Effector memory CD8-positive, alpha-beta T cell (primary cell): ENCODE results near the gene MT4.

Experiments
- ATAC-seq: fragments of 150-1000 bp; cut with Tn5 transposase; replicated peaks from 2 replicates; pipeline ENCODE4 v1.10.0; 2021; ENCODE audit warnings: mild to moderate bottlenecking, moderate library complexity
- DNase-seq, 3 experiments: peaks; one replicate each; pipeline ENCODE4 v3.0.0; 2021
- H3K27ac Mint-ChIP-seq, 2 donors: one replicate each; pipeline ENCODE4 v1.8.0; 2022; ENCODE audit warnings: mild to moderate bottlenecking in 2 of 2, mixed read lengths in 2 of 2, moderate library complexity in 2 of 2
- H3K27me3 Mint-ChIP-seq, 2 donors: one replicate each; pipeline ENCODE4 v1.8.0; 2022; ENCODE audit warnings: mixed read lengths in 2 of 2
- H3K36me3 Mint-ChIP-seq: one replicate; pipeline ENCODE4 v1.8.0; 2022; ENCODE audit warnings: mild to moderate bottlenecking, moderate library complexity, mixed read lengths; ENCODE audit not compliant: insufficient read depth
- H3K4me1 Mint-ChIP-seq, 2 donors: one replicate each; pipeline ENCODE4 v1.8.0; 2022; ENCODE audit warnings: low read depth in 2 of 2, mixed read lengths in 2 of 2
- H3K4me3 Mint-ChIP-seq, 2 donors: one replicate each; pipeline ENCODE4 v1.8.0; 2022; ENCODE audit warnings: mild to moderate bottlenecking in 2 of 2, mixed read lengths in 2 of 2, moderate library complexity in 2 of 2
- H3K9me3 Mint-ChIP-seq, 2 donors: one replicate each; pipeline ENCODE4 v1.8.0; 2022; ENCODE audit warnings: mixed read lengths in 2 of 2

MT4 gene

DNA sequence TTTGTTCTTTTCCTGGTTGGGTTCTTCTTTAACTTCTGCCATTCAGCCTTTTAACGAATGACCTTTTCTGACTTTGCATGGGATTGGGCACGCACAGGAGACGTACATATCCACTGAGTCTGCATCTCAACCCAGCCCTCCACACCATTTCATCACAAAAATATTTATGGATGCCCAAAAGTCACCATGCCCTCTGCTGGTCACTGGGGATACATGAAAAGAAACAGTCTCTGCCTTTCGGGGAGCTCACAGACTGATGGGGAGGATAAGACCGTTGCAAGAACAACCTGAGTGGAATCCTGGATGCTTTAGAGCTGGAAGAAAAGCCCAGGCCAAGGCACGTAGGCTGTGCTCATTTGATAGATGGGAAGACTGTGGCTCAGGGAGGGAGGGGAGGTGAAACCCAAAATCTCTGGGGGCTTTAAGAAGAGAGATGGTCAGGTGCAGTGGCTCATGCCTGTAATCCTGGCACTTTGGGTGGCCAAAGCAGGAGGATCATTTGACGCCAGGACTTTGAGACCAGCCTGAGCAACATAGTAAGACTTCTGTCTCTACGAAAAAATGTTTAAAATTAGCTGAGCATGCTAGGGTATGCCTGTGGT, 35.6 kb downstream of the MT4 start:
- Mint-ChIP-seq H3K36me3 (no peaks in the 10 kb centered on the region), H3K27ac (peak overlapping the region in 1 of 2 donors; percentile 39), H3K4me3 (no peak overlapping the region), H3K9me3 (no peaks in the 10 kb centered on the region), H3K27me3 (peaks cover 13 to 17% of the 10 kb centered on the region in 2 donors), H3K4me1 (peaks cover 3 to 6% of the 10 kb centered on the region in 2 donors)
- DNase-seq = peak in 2 of 3 experiments; percentile 36 to 52
- ATAC-seq = peak; percentile 78

DNA sequence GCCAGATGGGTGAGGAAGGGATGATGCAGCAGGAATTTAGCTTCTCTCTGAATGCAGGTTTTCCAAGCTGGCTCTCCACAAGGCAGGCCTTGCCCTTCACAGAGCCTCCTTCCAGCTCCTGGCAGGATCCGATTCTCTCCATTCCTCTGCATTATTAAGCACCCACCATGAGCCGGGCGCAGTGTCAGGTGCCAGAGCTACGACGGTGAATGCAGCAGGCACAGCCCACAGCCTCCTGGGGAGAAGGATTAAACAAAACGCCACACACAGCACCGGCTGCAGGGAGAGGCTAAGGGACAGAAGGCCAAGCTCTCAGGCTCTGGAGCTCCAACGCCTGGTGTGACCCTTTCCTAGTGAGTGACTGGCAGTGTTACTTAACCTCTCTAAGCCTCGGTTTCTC, 36.5 kb downstream of the MT4 start:
- Mint-ChIP-seq H3K4me1 (peaks cover 3 to 6% of the 10 kb centered on the region in 2 donors), H3K9me3 (no peaks in the 10 kb centered on the region), H3K27ac (no peak overlapping the region), H3K36me3 (no peaks in the 10 kb centered on the region), H3K4me3 (no peak overlapping the region), H3K27me3 (peaks cover 13 to 17% of the 10 kb centered on the region in 2 donors)
- ATAC-seq (no peak), DNase-seq (no peak)

DNA sequence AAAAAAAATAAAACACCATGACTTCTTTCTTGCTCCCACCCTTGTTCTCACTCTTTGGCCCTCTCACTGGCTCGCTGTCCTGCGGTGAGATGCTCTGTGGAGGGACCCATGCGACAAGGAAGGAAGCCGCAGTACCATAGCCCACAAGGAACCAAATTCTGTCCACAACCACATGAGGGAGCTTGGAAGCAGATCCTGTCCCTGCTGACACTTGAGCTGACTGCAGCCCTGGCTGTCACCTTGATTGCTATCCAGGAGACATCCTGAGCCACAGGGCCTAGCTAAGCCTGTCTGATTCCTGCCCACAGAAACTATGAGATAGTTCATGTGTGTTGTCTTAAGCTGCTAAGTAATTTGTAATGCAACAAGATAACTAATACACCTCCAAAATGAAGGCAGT, 38.7 kb downstream of the MT4 start:
- no peaks in the 10 kb centered on the region for H3K36me3 Mint-ChIP-seq
- DNase-seq = no peak

DNA sequence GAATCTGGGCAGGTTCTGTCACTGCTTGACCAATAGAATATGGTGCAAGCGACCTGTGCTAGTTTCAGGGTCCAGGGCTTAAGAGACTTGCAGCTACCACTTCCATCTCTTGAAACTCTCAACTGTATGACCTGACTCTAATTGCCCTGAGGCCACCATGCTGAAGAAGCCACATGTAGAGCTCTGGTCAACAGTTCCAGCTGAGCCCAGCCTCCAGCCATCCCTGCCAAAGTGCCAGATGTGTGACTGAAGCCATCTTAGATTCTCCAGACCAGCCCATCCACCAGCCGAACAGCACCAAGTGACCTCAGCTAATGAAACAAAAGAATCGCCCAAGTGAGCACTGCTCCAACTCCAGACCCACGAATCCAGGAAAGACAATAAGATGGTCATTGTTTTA, 40.1 kb downstream of the MT4 start:
- no peaks in the 10 kb centered on the region for H3K9me3 Mint-ChIP-seq
- no peak for ATAC-seq
- H3K27me3 Mint-ChIP-seq = peaks cover 13 to 15% of the 10 kb centered on the region in 2 donors
- DNase-seq = no peak
- no peak overlapping the region for H3K4me3 Mint-ChIP-seq
- no peaks in the 10 kb centered on the region for H3K36me3 Mint-ChIP-seq
- H3K4me1 Mint-ChIP-seq = peaks cover 21 to 33% of the 10 kb centered on the region in 2 donors
- H3K27ac Mint-ChIP-seq = peak overlapping the region in 1 of 2 donors; percentile 17

More for the DNA sequence above, 38.7 kb downstream of the MT4 start:
- Mint-ChIP-seq H3K27ac (peak overlapping the region in 1 of 2 donors; percentile 35), H3K27me3 (peaks cover 13 to 17% of the 10 kb centered on the region in 2 donors), H3K4me3 (no peak overlapping the region), H3K9me3 (no peaks in the 10 kb centered on the region), H3K4me1 (peaks cover 12 to 19% of the 10 kb centered on the region in 2 donors)
- ATAC-seq = no peak

DNA sequence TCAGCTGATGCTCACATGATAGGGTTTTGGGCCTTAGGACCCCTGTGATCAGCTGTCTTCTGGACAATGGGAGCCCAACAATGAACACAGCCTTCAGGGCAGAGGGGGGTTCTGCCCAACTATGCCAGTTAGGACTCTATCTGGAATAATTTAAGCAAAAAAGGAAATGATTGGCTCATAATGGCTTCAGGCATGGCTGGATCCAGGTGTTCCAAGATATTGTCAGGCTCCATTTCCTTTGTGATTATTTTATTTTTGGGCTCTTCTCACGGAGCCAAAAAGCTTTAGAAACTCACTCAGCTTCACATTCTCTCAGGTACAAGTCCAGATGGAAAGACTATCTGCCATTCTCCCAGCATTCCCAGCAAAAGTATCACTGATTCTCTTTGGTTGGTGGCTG, 40.6 kb downstream of the MT4 start:
- no peak overlapping the region for H3K4me3 Mint-ChIP-seq
- ATAC-seq (no peak), DNase-seq (no peak)
- no peaks in the 10 kb centered on the region for H3K9me3 Mint-ChIP-seq
- H3K36me3 Mint-ChIP-seq = no peaks in the 10 kb centered on the region
- peaks cover 21 to 36% of the 10 kb centered on the region in 2 donors for H3K4me1 Mint-ChIP-seq
- peak overlapping the region in 1 of 2 donors; percentile 54 for H3K27ac Mint-ChIP-seq
- peaks cover 9 to 10% of the 10 kb centered on the region in 2 donors for H3K27me3 Mint-ChIP-seq

DNA sequence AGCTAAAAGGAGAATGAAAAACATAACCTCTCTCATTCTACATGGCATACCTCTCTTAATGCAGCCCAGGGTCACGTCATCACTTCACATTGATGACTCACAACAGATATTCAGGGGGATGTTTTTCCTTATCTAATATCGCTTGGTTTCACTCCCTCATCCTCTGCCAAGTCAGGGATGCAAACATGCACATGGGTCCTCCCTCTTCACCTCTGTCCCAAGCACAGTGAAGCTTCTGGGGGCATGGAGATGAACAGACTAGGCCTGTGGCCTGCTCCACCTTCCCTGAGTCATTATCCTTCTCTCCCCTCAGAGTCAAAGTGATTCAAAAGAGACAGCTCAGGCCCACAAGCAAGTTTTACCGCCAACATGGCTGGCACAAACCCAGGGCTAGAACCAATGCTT, 41.2 kb downstream of the MT4 start:
- Mint-ChIP-seq H3K9me3 (no peaks in the 10 kb centered on the region), H3K36me3 (no peaks in the 10 kb centered on the region), H3K4me3 (no peak overlapping the region), H3K27me3 (peaks cover 3 to 4% of the 10 kb centered on the region in 2 donors), H3K4me1 (peaks cover 25 to 39% of the 10 kb centered on the region in 2 donors), H3K27ac (peak overlapping the region; percentile 89 to 90)
- DNase-seq = no peak
- ATAC-seq = no peak

DNA sequence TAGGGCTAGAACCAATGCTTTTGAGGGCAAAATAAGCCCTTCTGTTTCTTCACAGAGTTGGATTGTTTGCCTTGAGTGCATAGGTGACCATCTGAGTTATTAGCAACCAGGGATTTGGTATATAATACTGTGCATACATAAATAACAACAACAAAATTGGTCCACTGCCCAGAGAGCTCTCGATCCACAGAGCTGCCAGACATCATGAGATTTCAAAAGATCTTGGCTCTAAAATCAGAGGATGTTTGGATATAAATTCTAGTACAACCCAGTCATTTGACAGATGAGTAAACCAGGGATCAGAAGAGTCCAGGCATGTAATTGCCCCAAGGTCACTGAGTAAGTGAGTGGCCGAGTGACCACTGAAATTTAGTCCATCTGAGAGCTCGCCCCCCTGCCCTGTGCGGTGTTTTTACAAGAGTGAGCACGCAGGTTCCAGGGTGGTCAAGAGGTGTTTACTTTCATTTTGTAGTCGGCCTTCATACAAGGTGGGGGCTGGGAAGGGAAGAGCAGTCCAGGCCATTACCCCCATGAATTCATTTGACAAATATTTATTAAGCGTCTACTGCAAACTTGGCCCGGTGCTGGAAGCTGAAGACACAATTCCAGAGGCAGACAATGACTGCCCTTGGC, 41.7 kb downstream of the MT4 start:
- peak overlapping the region; percentile 89 to 90 for H3K27ac Mint-ChIP-seq

DNA sequence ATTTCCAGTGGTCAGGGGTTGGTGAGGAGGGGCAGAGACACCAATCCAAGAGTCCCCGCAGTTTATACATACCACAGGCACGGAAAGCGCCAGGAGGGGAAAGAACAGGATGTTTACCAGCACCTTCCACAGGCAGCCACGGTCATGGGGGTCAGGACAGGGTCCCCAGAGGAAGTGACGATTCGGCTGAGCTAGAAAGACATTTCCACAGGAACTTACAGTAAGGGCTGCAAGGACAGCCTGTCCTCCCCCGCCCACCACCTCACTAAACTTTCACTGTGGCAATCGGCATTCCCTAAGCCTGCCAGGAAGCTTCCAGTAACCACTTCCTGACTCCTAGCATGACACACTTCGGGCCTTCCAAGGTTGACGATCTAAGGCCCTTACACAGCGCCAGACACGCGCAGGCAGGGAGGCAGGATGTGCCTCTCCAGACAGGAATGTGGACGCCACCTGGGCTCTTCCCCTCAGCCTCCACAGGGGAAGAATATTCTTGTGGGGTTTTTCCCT, 42.3 kb downstream of the MT4 start:
- Mint-ChIP-seq H3K27me3 (no peaks in the 10 kb centered on the region), H3K4me3 (peak overlapping the region; percentile 88 to 98), H3K9me3 (peaks cover 0 to 2% of the 10 kb centered on the region in 2 donors), H3K36me3 (no peaks in the 10 kb centered on the region), H3K27ac (peak overlapping the region; percentile 89 to 90), H3K4me1 (peaks cover 29 to 44% of the 10 kb centered on the region in 2 donors)
- no peak for ATAC-seq
- no peak for DNase-seq

More for the DNA sequence above, 41.7 kb downstream of the MT4 start:
- Mint-ChIP-seq H3K27me3 (no peaks in the 10 kb centered on the region), H3K4me3 (peak overlapping the region in 1 of 2 donors; percentile 44), H3K9me3 (peaks cover 0 to 2% of the 10 kb centered on the region in 2 donors), H3K4me1 (peaks cover 29 to 44% of the 10 kb centered on the region in 2 donors), H3K36me3 (no peaks in the 10 kb centered on the region)
- no peak for DNase-seq
- ATAC-seq = no peak

DNA sequence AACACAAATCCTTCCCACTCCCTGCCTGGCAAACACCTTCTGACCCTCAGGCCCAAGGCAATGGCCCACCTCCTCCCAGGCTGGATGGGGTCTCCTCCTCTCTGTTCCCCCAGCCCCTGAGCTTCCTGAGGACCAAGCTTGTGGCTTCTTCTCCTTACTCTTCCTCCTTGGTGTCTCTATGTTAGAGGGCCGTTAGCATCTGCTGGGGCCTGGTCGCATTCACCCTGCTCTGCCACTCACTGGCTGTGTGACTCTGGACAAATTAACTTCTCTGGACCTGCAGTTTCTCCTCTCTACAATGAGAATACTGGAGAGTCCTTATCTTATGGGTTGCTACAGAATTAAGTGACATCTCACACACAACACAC, 42.8 kb downstream of the MT4 start:
- Mint-ChIP-seq H3K4me1 (peaks cover 29 to 44% of the 10 kb centered on the region in 2 donors), H3K9me3 (peaks cover 0 to 2% of the 10 kb centered on the region in 2 donors), H3K27me3 (no peaks in the 10 kb centered on the region), H3K27ac (peak overlapping the region; percentile 89 to 90), H3K4me3 (peak overlapping the region; percentile 88 to 98), H3K36me3 (no peaks in the 10 kb centered on the region)
- DNase-seq (no peak), ATAC-seq (no peak)

DNA sequence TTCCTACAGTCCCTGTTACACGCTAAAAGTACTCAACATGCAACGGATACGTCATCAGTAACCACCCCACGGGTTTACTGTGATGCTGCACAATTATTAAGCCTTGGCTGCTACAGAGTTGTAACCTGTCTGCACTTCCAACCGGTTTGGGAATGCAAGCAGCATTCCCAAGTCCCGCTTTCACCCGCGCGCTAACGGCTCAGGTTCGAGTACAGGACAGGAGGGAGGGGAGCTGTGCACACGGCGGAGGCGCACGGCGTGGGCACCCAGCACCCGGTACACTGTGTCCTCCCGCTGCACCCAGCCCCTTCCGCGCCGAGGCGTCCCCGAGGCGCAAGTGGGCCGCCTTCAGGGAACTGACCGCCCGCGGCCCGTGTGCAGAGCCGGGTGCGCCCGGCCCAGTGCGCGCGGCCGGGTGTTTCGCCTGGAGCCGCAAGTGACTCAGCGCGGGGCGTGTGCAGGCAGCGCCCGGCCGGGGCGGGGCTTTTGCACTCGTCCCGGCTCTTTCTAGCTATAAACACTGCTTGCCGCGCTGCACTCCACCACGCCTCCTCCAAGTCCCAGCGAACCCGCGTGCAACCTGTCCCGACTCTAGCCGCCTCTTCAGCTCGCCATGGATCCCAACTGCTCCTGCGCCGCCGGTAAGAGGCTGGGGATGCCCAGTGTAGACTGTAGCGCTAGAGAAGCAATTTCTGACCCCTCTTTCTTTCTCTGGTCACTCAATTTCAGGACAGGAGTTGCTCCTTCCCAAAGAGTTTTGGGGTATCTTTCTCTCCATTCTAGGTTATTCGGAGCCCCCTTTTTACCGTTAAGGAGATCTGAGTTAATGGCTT, 43.4 kb downstream of the MT4 start, which contains the start of gene MT2A:
MT2A (plus strand) TSS at position 542 of the 833 bp plus-strand sequence; CDS start at position 614, 72 bp downstream.
- ATAC-seq (peak; percentile 88), DNase-seq (peak; percentile 79 to 83 (median 81))
- H3K4me1 Mint-ChIP-seq = peaks cover 29 to 44% of the 10 kb centered on the region in 2 donors
- H3K27me3 Mint-ChIP-seq = no peaks in the 10 kb centered on the region
- H3K27ac Mint-ChIP-seq = peak within 1 kb of the TSS; percentile 90 to 99
- peak within 1 kb of the TSS; percentile 88 to 98 for H3K4me3 Mint-ChIP-seq
- H3K9me3 Mint-ChIP-seq = peaks cover 0 to 2% of the 10 kb centered on the region in 2 donors
- H3K36me3 Mint-ChIP-seq = no peaks in the 10 kb centered on the region

DNA sequence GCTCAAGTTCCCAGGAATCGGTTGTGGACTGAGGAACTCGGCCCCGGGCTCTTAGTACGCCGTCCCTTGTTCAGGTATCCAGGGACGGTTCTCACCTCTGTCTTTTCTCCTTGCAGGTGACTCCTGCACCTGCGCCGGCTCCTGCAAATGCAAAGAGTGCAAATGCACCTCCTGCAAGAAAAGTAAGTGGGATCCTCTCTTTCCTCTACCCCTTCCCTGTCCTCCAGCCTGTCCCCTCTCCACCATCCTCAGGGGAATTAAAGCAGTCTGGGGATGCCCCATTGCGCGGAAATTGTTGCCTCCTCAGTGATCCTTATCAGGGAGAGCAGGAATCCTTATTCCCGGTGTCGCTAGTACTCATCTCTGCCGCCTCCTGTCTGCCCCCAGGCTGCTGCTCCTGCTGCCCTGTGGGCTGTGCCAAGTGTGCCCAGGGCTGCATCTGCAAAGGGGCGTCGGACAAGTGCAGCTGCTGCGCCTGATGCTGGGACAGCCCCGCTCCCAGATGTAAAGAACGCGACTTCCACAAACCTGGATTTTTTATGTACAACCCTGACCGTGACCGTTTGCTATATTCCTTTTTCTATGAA, 44.1 kb downstream of the MT4 start:
- H3K9me3 Mint-ChIP-seq = peaks cover 0 to 2% of the 10 kb centered on the region in 2 donors
- H3K27ac Mint-ChIP-seq = peak overlapping the region; percentile 90 to 99
- H3K4me3 Mint-ChIP-seq = peak overlapping the region; percentile 88 to 98
- peaks cover 29 to 44% of the 10 kb centered on the region in 2 donors for H3K4me1 Mint-ChIP-seq
- no peaks in the 10 kb centered on the region for H3K27me3 Mint-ChIP-seq
- no peak for ATAC-seq
- no peaks in the 10 kb centered on the region for H3K36me3 Mint-ChIP-seq
- no peak for DNase-seq

DNA sequence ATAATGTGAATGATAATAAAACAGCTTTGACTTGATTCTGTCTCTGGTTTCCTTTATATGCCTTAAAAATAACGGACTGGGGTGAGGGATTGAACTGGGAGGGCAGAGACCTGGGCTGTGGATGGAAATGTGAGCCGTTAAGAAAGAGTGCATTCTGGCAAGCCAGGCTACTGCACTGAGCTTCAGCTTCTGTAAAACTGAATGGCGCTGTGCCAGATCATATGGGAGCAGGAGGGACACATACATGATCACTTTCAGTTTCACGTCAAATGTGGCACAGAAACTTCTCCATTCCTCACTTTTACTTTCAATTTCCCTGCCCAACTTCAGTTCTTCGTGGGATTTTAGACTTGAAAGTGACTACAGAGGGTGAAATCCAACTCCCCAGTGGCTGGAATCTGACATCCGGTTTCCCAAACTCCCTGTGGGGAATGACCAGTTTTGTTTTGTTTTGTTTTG, 44.6 kb downstream of the MT4 start:
- Mint-ChIP-seq H3K36me3 (no peaks in the 10 kb centered on the region), H3K4me1 (peaks cover 29 to 44% of the 10 kb centered on the region in 2 donors)

More for the DNA sequence above, 44.6 kb downstream of the MT4 start:
- Mint-ChIP-seq H3K27ac (peak overlapping the region; percentile 90 to 99), H3K27me3 (no peaks in the 10 kb centered on the region), H3K4me3 (peak overlapping the region; percentile 88 to 98), H3K9me3 (peaks cover 0 to 2% of the 10 kb centered on the region in 2 donors)
- DNase-seq (peak; percentile 67 to 72 (median 68)), ATAC-seq (peak; percentile 45)
